ENCODE data around the gene GAREM1. TPM values are rescaled to one million over a fixed set of nuclear protein-coding genes. Genes with fewer than 3 reads are reported as not detected.

Gene GAREM1
- total and polyA plus RNA-seq, 3 donors from 2014 or later = 10.7 to 16.2 (median 15.2) TPM

- H3K9me3 ChIP-seq = no peaks in the 10 kb centered on the region
- H3K27me3 ChIP-seq = no peaks in the 10 kb centered on the region
- no peak overlapping the region for H3K4me3 ChIP-seq
- H3K36me3 ChIP-seq (ENCODE audit: low read depth, missing control alignments) = no peaks in the 10 kb centered on the region
- intact Hi-C loops (cut with DNase I; ENCODE audit: low total_unique reads) = no loop called here
- no peaks in the 10 kb centered on the region for H3K4me1 ChIP-seq
- TF ChIP-seq CTCF (IDR thresholded peaks at IDR 0.05) (no peak), POLR2A (IDR thresholded peaks at IDR 0.05) (no peak)
- DNase-seq = no peak
- WGBS, 2 donors = 78 to 89% methylated on average over 2 of the region's 2 CpGs
- no peak overlapping the region for H3K27ac ChIP-seq
Measured at GRCh38 chr18:32310774-32311173, 159.9 kb downstream of the GAREM1 start.

GRCh38 chr18:32310101-32310500, 160.6 kb downstream of the GAREM1 start:
- H3K27me3 ChIP-seq = no peaks in the 10 kb centered on the region
- TF ChIP-seq CTCF (IDR thresholded peaks at IDR 0.05) (no peak), POLR2A (IDR thresholded peaks at IDR 0.05) (no peak)
- H3K4me3 ChIP-seq = no peak overlapping the region
- intact Hi-C loops (cut with DNase I; ENCODE audit: low total_unique reads) = no loop called here
- no peaks in the 10 kb centered on the region for H3K4me1 ChIP-seq
- DNase-seq = no peak
- H3K9me3 ChIP-seq = no peaks in the 10 kb centered on the region
- no peaks in the 10 kb centered on the region for H3K36me3 ChIP-seq (ENCODE audit: low read depth, missing control alignments)
- H3K27ac ChIP-seq = no peak overlapping the region
- 51 to 64% methylated on average over 5 of the region's 5 CpGs for WGBS, 2 donors

GRCh38 chr18:32308493-32309120, 162.1 kb downstream of the GAREM1 start:
- intact Hi-C loops (cut with DNase I; ENCODE audit: low total_unique reads) = no loop called here
- Histone ChIP-seq H3K27ac (no peak overlapping the region), H3K27me3 (no peaks in the 10 kb centered on the region), H3K9me3 (no peaks in the 10 kb centered on the region), H3K4me1 (no peaks in the 10 kb centered on the region), H3K36me3 (ENCODE audit: low read depth, missing control alignments) (no peaks in the 10 kb centered on the region), H3K4me3 (no peak overlapping the region)
- WGBS, 2 donors = 70 to 73% methylated on average over 3 of the region's 3 CpGs
- DNase-seq = no peak
- TF ChIP-seq POLR2A (IDR thresholded peaks at IDR 0.05) (no peak), CTCF (IDR thresholded peaks at IDR 0.05) (no peak)

GRCh38 chr18:32303400-32303799, 167.3 kb downstream of the GAREM1 start:
- Histone ChIP-seq H3K27ac (no peak overlapping the region), H3K36me3 (ENCODE audit: low read depth, missing control alignments) (no peaks in the 10 kb centered on the region), H3K9me3 (no peaks in the 10 kb centered on the region), H3K4me1 (no peaks in the 10 kb centered on the region), H3K27me3 (no peaks in the 10 kb centered on the region), H3K4me3 (no peak overlapping the region)
- no peak for TF ChIP-seq POLR2A (IDR thresholded peaks at IDR 0.05)
- TF ChIP-seq CTCF (IDR thresholded peaks at IDR 0.05) = no peak
- DNase-seq = no peak
- 91 to 96% methylated on average over 4 of the region's 4 CpGs for WGBS, 2 donors
- intact Hi-C loops (cut with DNase I; ENCODE audit: low total_unique reads) = no loop called here

GRCh38 chr18:32302806-32303205, 167.9 kb downstream of the GAREM1 start:
- WGBS, 2 donors = 73 to 89% methylated on average over 5 of the region's 5 CpGs
- H3K4me3 ChIP-seq = no peak overlapping the region
- intact Hi-C loops (cut with DNase I; ENCODE audit: low total_unique reads) = no loop called here
- DNase-seq = no peak
- TF ChIP-seq CTCF (IDR thresholded peaks at IDR 0.05) (no peak), POLR2A (IDR thresholded peaks at IDR 0.05) (no peak)
- H3K27me3 ChIP-seq = no peaks in the 10 kb centered on the region
- no peaks in the 10 kb centered on the region for H3K9me3 ChIP-seq
- H3K36me3 ChIP-seq (ENCODE audit: low read depth, missing control alignments) = no peaks in the 10 kb centered on the region
- no peak overlapping the region for H3K27ac ChIP-seq
- no peaks in the 10 kb centered on the region for H3K4me1 ChIP-seq
